ENCODE data around the gene FERMT3.

- TF ChIP-seq EP300 (IDR thresholded peaks at IDR 0.05): no peak
- no peak for TF ChIP-seq CTCF (IDR thresholded peaks at IDR 0.05)
- no peak for TF ChIP-seq POLR2A (IDR thresholded peaks at IDR 0.05)
Measured at GRCh38 chr11:64222651-64223000, 16.1 kb downstream of the FERMT3 start.
